GM18517 (cell line): ENCODE measurements around the gene ZDHHC6.
A peak's percentile ranks its signal among the peaks of the same experiment; 100 is the strongest.
"Not testable (repeated sequence)": the region's sequence is repeated elsewhere in the genome, so short reads cannot be mapped to it uniquely, and the experiment has no call there.

Source experiments
- ATAC-seq: cut with Tn5 transposase; IDR thresholded peaks from one replicate; pipeline ENCODE4 v1.9.1; 2021; ENCODE audit warnings: mild to moderate bottlenecking, moderate library complexity; ENCODE audit not compliant: unreplicated experiment

Gene ZDHHC6

GRCh38 chr10:112446855-112447619, at the start of gene ZDHHC6, which contains the start of gene VTI1A:
Gene ZDHHC6 (minus strand): TSS chr10:112446914. CDS start chr10:112445436, 1,478 bp downstream.
Gene VTI1A (plus strand): TSS chr10:112447215. CDS start chr10:112447374, 159 bp downstream.
- ATAC-seq = peak; percentile 89

- no peak for ATAC-seq
Observed at GRCh38 chr10:112492736-112493135, 46.0 kb upstream of the ZDHHC6 start.

- no peak for ATAC-seq
Observed at GRCh38 chr10:112491144-112491543, 44.4 kb upstream of the ZDHHC6 start.

- ATAC-seq = no peak
Observed at GRCh38 chr10:112490545-112490944, 43.8 kb upstream of the ZDHHC6 start.

GRCh38 chr10:112487964-112488363, 41.2 kb upstream of the ZDHHC6 start:
- no peak for ATAC-seq

GRCh38 chr10:112484399-112484798, 37.7 kb upstream of the ZDHHC6 start:
- ATAC-seq = no peak

GRCh38 chr10:112481602-112482001, 34.9 kb upstream of the ZDHHC6 start:
- ATAC-seq = no peak

- no peak for ATAC-seq
Observed at GRCh38 chr10:112475575-112476218, 29.0 kb upstream of the ZDHHC6 start.

GRCh38 chr10:112471878-112472487, 25.3 kb upstream of the ZDHHC6 start:
- peak; percentile 77 for ATAC-seq

GRCh38 chr10:112467541-112468075, 20.9 kb upstream of the ZDHHC6 start:
- no peak for ATAC-seq

GRCh38 chr10:112466802-112467201, 20.1 kb upstream of the ZDHHC6 start:
- no peak for ATAC-seq

- ATAC-seq = no peak
Observed at GRCh38 chr10:112465299-112465883, 18.7 kb upstream of the ZDHHC6 start.

- not testable (repeated sequence) for ATAC-seq
Observed at GRCh38 chr10:112464074-112464473, 17.4 kb upstream of the ZDHHC6 start.

GRCh38 chr10:112461029-112461887, 14.5 kb upstream of the ZDHHC6 start:
- no peak for ATAC-seq

GRCh38 chr10:112460366-112460765, 13.7 kb upstream of the ZDHHC6 start:
- no peak for ATAC-seq

GRCh38 chr10:112456533-112456932, 9.8 kb upstream of the ZDHHC6 start:
- ATAC-seq = no peak

- ATAC-seq = no peak
Observed at GRCh38 chr10:112454910-112455779, 8.4 kb upstream of the ZDHHC6 start.

GRCh38 chr10:112448888-112449287, 2.2 kb upstream of the ZDHHC6 start:
- ATAC-seq = no peak

GRCh38 chr10:112447620-112447928, 860 bp upstream of the ZDHHC6 start:
- no peak for ATAC-seq
